OCI-LY3 (cell line): Measurements from ENCODE around the gene PBX4.

Experiments used
- EZH2phosphoT487 ChIP-seq: fragments of 200-600 bp; shearing (Covaris generic); IDR thresholded peaks from 2 replicates; pipeline ENCODE4 v1.6.1; 2018; ENCODE audit warnings: antibody characterized with exemption, mixed run types, low read depth
- TF ChIP-seq, protein P1 (sequence below): fragments of 200-600, 300-600 bp; sonication (generic); IDR thresholded peaks from 2 replicates; pipeline ENCODE4 v1.5.1; 2014; ENCODE audit warnings: antibody characterized with exemption, low read length, low read depth

DNA sequence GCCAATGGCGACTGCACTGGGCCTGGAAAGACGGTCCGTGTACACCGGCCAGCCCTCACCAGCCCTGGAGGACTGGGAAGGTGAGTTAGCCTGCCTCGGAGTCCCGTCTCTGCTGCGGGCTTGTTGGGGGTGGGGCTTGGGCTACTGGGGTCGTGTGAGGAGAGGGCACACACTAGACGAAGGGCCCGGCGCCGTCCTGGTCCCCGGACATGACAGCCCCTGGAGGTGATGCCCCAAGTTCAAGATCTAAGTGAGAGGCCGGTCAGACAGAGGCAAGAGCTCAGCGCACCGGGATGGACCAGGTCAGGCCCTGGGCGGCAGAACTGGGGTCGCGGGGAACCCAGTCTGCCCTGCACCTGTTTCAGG is 78.8 kb downstream of the PBX4 start:
- TF ChIP-seq, protein P1, sequence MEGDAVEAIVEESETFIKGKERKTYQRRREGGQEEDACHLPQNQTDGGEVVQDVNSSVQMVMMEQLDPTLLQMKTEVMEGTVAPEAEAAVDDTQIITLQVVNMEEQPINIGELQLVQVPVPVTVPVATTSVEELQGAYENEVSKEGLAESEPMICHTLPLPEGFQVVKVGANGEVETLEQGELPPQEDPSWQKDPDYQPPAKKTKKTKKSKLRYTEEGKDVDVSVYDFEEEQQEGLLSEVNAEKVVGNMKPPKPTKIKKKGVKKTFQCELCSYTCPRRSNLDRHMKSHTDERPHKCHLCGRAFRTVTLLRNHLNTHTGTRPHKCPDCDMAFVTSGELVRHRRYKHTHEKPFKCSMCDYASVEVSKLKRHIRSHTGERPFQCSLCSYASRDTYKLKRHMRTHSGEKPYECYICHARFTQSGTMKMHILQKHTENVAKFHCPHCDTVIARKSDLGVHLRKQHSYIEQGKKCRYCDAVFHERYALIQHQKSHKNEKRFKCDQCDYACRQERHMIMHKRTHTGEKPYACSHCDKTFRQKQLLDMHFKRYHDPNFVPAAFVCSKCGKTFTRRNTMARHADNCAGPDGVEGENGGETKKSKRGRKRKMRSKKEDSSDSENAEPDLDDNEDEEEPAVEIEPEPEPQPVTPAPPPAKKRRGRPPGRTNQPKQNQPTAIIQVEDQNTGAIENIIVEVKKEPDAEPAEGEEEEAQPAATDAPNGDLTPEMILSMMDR = no peak
- TF ChIP-seq EZH2phosphoT487 = no peak
